ENCODE measurements around the gene MOB1A. TPM values are rescaled to one million over a fixed set of nuclear protein-coding genes. Genes with fewer than 3 reads are reported as not detected.

Gene MOB1A
- polyA plus RNA-seq, 1 donor (not counting 4 experiments of a cell fraction or from before 2014, with no cell fraction given): 92.4 TPM

DNA sequence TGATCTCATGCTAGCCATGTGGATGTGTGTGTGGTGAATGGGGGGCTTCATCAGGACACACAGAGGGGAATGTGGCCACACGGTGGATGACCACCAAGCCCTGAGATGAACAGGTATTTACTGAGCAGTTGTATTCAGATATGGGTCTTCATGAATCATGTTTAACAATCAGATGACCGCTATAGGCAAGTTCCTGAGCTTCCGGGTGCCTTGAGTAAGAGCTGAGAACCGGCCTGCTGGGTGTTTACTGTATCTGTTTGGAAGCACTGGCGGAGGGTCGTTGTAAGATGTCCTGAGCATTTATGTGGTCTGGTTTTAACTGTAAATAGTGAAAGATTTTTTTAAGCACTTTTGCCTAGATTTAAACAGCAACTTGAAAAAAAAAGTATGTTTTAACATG, 74.9 kb downstream of the MOB1A start:
- H3K9ac ChIP-seq (ENCODE audit: control insufficient read depth, extremely low read depth, insufficient read depth, low read length): no peak overlapping the region
- peaks cover 18% of the 10 kb centered on the region in 2 experiments for H3K36me3 ChIP-seq (ENCODE audit: control insufficient read depth in 2 of 2, extremely low read depth in 1 of 2, insufficient read depth in 2 of 2, low read length in 2 of 2)
- H3K9me1 ChIP-seq (ENCODE audit: control insufficient read depth, extremely low read depth, insufficient read depth, low read length): no peaks in the 10 kb centered on the region
- no peaks in the 10 kb centered on the region for H3K27me3 ChIP-seq (ENCODE audit: control insufficient read depth, extremely low read depth, insufficient read depth, low read length)
- H4K20me1 ChIP-seq (ENCODE audit: control insufficient read depth, extremely low read depth, insufficient read depth, low read length): no peaks in the 10 kb centered on the region
- H3K4me2 ChIP-seq (ENCODE audit: control insufficient read depth, extremely low read depth, insufficient read depth, low read depth, low read length): no peak overlapping the region
- dilution Hi-C loops (cut with MboI; ENCODE audit: extremely low pct_ligation_motif_present, low sequenced_read_pairs): no loop called here
- TF ChIP-seq, protein P1, sequence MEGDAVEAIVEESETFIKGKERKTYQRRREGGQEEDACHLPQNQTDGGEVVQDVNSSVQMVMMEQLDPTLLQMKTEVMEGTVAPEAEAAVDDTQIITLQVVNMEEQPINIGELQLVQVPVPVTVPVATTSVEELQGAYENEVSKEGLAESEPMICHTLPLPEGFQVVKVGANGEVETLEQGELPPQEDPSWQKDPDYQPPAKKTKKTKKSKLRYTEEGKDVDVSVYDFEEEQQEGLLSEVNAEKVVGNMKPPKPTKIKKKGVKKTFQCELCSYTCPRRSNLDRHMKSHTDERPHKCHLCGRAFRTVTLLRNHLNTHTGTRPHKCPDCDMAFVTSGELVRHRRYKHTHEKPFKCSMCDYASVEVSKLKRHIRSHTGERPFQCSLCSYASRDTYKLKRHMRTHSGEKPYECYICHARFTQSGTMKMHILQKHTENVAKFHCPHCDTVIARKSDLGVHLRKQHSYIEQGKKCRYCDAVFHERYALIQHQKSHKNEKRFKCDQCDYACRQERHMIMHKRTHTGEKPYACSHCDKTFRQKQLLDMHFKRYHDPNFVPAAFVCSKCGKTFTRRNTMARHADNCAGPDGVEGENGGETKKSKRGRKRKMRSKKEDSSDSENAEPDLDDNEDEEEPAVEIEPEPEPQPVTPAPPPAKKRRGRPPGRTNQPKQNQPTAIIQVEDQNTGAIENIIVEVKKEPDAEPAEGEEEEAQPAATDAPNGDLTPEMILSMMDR (optimal IDR thresholded peaks at IDR 0.05 in 1 of 3, IDR thresholded peaks at IDR 0.05 in 1 of 3, conservative IDR thresholded peaks at IDR 0.05 in 1 of 3; ENCODE audit: extremely low read depth in 1 of 3, insufficient read depth in 2 of 3, low read length in 3 of 3): no peak
- no peak for TF ChIP-seq EZH2 (IDR thresholded peaks at IDR 0.05; ENCODE audit: low read length)
- no peaks in the 10 kb centered on the region for H3K4me1 ChIP-seq (ENCODE audit: control insufficient read depth, extremely low read depth, insufficient read depth, low read length)
- no peak overlapping the region for H3K27ac ChIP-seq (ENCODE audit: control insufficient read depth, insufficient read depth, low read length)
- DNase-seq (ENCODE audit: low read depth, low spot score) (no peak), FAIRE-seq (no peak)
- H3K4me3 ChIP-seq (ENCODE audit: control insufficient read depth in 2 of 3, extremely low read depth in 1 of 3, insufficient read depth in 2 of 3, low read depth in 1 of 3, low read length in 3 of 3): no peak overlapping the region
- H3K9me3 ChIP-seq (ENCODE audit: control insufficient read depth, low read depth, low read length): no peaks in the 10 kb centered on the region
- H3K79me2 ChIP-seq (ENCODE audit: control insufficient read depth, insufficient read depth, low read length): no peaks in the 10 kb centered on the region
- H2AFZ ChIP-seq (ENCODE audit: control insufficient read depth, low read length): no peak overlapping the region

Other genes starting within 250 kb of the MOB1A start
- gene TET3, start 194.0 kb downstream of the MOB1A start, polyA plus RNA-seq: 1.8 to 3.2 TPM (median 2.9 TPM) in 3 replicates
- gene BOLA3, start 31.0 kb downstream of the MOB1A start, polyA plus RNA-seq: 66.0 to 116 TPM (median 80.6 TPM) in 3 replicates
- gene MTHFD2, start 19.7 kb upstream of the MOB1A start, polyA plus RNA-seq: 50.9 to 114 TPM (median 80.3 TPM) in 3 replicates
- 0.08 to 0.45 TPM (median 0.22 TPM) in 3 replicates for gene SLC4A5, start 164.5 kb upstream of the MOB1A start, polyA plus RNA-seq
- gene DCTN1, start 201.4 kb upstream of the MOB1A start, polyA plus RNA-seq: 110 to 137 TPM (median 119 TPM) in 3 replicates
- 0.58 to 1.5 TPM (median 0.89 TPM) in 3 replicates for gene C2orf81, start 242.7 kb upstream of the MOB1A start, polyA plus RNA-seq
- 35.2 to 54.6 TPM (median 35.2 TPM) in 3 replicates for gene WDR54, start 242.9 kb upstream of the MOB1A start, polyA plus RNA-seq

All from keratinocyte (primary cell).